ENCODE data around the gene NDUFB10. TPM values are rescaled to one million over a fixed set of nuclear protein-coding genes. Genes with fewer than 3 reads are reported as not detected.

The NDUFB10 gene
- total RNA-seq, 3 donors from 2014 or later, result 204 to 212 (median 210) TPM

DNA sequence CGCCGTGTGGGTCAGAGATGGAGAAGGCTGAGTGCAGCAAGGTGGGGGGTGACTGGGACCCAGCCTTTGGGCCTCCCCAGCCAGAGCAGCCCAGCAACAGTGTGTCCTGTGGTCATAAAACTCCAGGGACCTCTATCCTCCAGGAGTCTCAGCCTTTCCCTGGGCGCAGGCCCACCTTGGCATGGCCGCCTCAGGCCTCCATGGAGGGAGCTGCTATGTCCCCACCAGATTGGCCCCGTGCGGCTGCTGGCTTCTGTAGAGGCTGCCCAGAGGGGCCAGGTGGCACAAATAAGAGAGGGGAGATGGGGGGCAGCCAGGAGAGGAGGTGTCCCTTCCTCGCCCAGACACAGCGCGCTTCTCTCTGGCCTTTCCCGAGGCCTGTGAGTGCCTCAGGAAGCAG, 27.9 kb downstream of the NDUFB10 start:
- DNase-seq, result no peak
- no peaks in the 10 kb centered on the region for H3K9me3 ChIP-seq
- TF ChIP-seq, protein P1, sequence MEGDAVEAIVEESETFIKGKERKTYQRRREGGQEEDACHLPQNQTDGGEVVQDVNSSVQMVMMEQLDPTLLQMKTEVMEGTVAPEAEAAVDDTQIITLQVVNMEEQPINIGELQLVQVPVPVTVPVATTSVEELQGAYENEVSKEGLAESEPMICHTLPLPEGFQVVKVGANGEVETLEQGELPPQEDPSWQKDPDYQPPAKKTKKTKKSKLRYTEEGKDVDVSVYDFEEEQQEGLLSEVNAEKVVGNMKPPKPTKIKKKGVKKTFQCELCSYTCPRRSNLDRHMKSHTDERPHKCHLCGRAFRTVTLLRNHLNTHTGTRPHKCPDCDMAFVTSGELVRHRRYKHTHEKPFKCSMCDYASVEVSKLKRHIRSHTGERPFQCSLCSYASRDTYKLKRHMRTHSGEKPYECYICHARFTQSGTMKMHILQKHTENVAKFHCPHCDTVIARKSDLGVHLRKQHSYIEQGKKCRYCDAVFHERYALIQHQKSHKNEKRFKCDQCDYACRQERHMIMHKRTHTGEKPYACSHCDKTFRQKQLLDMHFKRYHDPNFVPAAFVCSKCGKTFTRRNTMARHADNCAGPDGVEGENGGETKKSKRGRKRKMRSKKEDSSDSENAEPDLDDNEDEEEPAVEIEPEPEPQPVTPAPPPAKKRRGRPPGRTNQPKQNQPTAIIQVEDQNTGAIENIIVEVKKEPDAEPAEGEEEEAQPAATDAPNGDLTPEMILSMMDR (IDR thresholded peaks at IDR 0.05), result no peak
- H3K4me1 ChIP-seq (ENCODE audit: low read depth), result peaks cover 58% of the 10 kb centered on the region
- no peak overlapping the region for H3K4me3 ChIP-seq
- no peak for ATAC-seq
- H3K36me3 ChIP-seq (ENCODE audit: low read depth), result no peaks in the 10 kb centered on the region
- intact Hi-C loops (cut with DNase I, micrococcal nuclease), result no loop called here

DNA sequence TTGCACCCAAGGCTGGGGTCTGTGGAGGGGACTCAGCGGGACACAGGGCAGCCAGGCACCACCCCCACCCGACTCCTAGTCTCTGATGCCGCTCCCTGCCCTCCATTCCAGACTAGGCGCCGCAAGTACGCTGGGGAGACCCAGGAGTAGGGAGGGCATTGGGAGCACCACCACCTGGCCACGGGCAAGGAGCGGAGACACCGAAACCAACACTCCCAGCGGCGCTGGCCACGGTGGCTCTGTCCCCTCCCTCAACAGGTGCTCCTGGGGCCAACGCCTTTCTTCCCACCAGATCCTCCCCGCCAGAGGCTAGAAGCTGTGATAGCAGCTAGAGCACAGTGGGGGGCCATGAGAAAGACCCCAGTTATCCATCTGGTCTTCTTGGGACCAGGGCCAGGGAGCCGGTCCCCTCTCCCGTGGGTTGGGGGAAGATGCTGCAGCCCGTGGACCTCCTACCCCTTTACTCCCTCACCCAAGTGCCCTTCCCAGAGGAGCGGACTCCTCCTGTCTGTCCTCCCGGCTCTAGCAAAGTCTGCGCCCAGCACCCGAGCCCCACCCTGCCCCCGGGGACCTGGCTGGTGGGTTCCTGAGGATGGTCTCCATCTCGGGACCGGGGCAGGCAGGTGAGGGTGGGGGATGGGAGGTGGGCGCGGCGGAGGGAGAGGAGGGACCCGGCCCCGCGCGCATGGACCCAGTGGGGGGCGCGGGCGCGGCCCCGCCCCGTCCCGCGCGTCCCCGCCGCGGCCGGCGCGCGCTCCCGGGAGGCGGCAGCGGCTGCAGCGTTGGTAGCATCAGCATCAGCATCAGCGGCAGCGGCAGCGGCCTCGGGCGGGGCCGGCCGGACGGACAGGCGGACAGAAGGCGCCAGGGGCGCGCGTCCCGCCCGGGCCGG, 30.1 kb downstream of the NDUFB10 start, which contains the start of gene SYNGR3:
Gene SYNGR3, plus strand, starts transcription at position 762 of the 892 bp plus-strand sequence. CDS start 133 bp downstream, outside the sequence.
- no peaks in the 10 kb centered on the region for H3K9me3 ChIP-seq
- peak in 1 of 3 donors; percentile 38 for DNase-seq

DNA sequence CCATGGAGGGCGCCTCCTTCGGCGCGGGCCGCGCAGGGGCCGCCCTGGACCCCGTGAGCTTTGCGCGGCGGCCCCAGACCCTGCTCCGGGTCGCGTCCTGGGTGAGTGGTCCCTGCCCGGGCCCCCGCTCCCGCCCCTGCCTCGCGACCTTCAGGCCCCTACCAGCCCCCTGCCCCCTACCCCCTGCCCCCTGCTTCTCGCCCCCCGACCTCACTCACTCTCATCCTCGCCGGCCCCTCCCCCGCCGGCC, 30.7 kb downstream of the NDUFB10 start:
- Histone ChIP-seq H3K9me3 (no peaks in the 10 kb centered on the region), H3K36me3 (ENCODE audit: low read depth) (no peaks in the 10 kb centered on the region), H3K4me3 (no peak overlapping the region), H3K4me1 (ENCODE audit: low read depth) (peaks cover 38% of the 10 kb centered on the region)
- intact Hi-C loops (cut with DNase I, micrococcal nuclease), result no loop called here
- no peak for ATAC-seq
- DNase-seq, result no peak
- TF ChIP-seq, protein P1 (IDR thresholded peaks at IDR 0.05), result no peak

More for the DNA sequence above, 30.1 kb downstream of the NDUFB10 start, which contains the start of gene SYNGR3:
- Histone ChIP-seq H3K4me1 (ENCODE audit: low read depth) (peaks cover 43% of the 10 kb centered on the region), H3K4me3 (no peak within 1 kb of the TSS), H3K36me3 (ENCODE audit: low read depth) (no peaks in the 10 kb centered on the region)
- intact Hi-C loops (cut with DNase I, micrococcal nuclease), result no loop called here
- no peak for ATAC-seq
- TF ChIP-seq, protein P1 (IDR thresholded peaks at IDR 0.05), result no peak

DNA sequence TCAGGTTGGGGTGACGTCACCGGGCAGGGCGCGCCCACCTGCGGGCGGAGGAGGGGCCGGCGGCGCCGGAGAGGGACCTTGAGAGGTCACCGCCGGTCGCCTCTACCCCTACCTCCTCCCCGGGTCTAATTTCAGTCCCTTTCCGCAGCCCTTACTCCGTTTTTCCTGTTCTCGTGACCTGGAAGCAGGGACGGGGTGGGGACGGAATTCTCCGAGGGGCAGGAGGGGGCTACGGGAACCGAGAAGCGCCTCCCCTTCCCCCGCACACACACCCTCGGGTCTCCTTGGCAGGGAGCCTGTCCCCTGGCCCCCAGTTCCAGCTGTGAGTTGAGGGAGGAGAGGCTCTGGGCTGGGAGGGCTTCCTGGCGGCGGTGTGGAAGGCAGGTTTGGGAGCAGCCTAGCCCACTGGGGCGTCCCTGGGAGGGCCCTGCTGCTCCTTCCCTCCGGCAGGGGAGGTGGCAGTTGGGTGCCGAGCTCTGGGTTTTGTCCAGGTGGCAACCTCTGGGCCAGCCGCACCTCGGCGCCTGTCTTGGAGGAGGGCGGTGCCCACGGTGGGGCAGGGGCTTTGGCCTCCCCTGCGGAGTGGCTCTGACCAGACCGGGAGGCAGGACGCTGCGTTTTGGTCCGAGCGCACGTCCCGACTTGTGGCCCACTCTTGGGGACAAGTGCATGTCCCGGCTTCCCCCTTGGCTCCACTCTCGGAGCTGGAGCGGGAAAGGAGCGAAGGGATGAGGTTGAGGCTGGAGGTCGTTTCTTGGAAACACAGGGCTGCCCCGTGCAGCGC, 31.2 kb downstream of the NDUFB10 start:
- ATAC-seq (peak; percentile 18), DNase-seq (peak; percentile 72 to 85 (median 84))
- Histone ChIP-seq H3K36me3 (ENCODE audit: low read depth) (no peaks in the 10 kb centered on the region), H3K4me1 (ENCODE audit: low read depth) (peaks cover 33% of the 10 kb centered on the region), H3K9me3 (no peaks in the 10 kb centered on the region), H3K4me3 (no peak overlapping the region)
- intact Hi-C loops (cut with DNase I, micrococcal nuclease), result no loop called here
- TF ChIP-seq, protein P1 (IDR thresholded peaks at IDR 0.05), result no peak

DNA sequence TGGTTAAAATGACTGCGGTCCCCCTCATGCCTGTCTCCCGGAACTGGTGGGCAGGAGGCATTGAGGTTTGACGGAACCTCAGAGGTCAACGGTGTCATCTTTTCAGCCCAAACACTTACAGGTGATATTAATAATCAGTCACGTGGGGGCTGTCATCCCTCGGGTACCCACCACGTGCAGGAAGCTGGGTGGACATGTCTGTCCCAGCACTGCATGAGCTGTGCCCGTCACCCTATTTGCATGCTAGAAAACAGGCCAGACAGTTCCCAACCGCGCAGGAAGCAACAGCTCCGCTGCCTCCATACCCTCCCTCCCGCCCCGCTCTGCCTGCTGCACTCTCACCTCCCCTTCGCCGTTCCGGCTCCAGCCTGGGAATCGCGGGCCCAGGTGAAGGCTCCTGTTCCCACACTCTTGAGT, 31.8 kb downstream of the NDUFB10 start:
- Histone ChIP-seq H3K9me3 (no peaks in the 10 kb centered on the region), H3K36me3 (ENCODE audit: low read depth) (no peaks in the 10 kb centered on the region), H3K4me1 (ENCODE audit: low read depth) (peaks cover 27% of the 10 kb centered on the region), H3K4me3 (no peak overlapping the region)
- TF ChIP-seq, protein P1 (IDR thresholded peaks at IDR 0.05), result no peak
- intact Hi-C loops (cut with DNase I, micrococcal nuclease), result no loop called here
- DNase-seq (peak; percentile 59 to 85 (median 67)), ATAC-seq (peak; percentile 37)
